ENCODE measurements around the gene CRK. TPM values are rescaled to one million over a fixed set of nuclear protein-coding genes. Genes with fewer than 3 reads are reported as not detected.

Gene CRK
- total RNA-seq, 1 experiment from 2014 or later: 57.9 TPM

GRCh38 chr17:1486802-1487695 is 31.0 kb upstream of the CRK start:
- Histone ChIP-seq H3K27ac (peak overlapping the region; percentile 45), H3K27me3 (ENCODE audit: insufficient read depth, low read depth) (no peaks in the 10 kb centered on the region), H3K79me2 (ENCODE audit: low read depth) (peaks cover 24% of the 10 kb centered on the region), H4K20me1 (ENCODE audit: insufficient read depth) (no peaks in the 10 kb centered on the region; the same call in 1 of the 2 replicates), H3K9me3 (ENCODE audit: insufficient read depth, low read depth) (no peaks in the 10 kb centered on the region), H3F3A (ENCODE audit: insufficient read depth, low read depth) (peaks cover 42% of the 10 kb centered on the region; the same call in 1 of the 2 replicates), H3K4me3 (peak overlapping the region; percentile 75; the same call in 1 of the 2 replicates), H3K4me1 (replicated peaks; ENCODE audit: insufficient read depth) (peaks cover 57% of the 10 kb centered on the region), H2AFZ (no peak overlapping the region; the same call in 1 of the 2 replicates), H3K36me3 (ENCODE audit: low read depth) (no peaks in the 10 kb centered on the region), H3K4me2 (peak overlapping the region; percentile 92), H3K9me2 (ENCODE audit: insufficient read depth) (no peaks in the 10 kb centered on the region)
- ChIA-PET POLR2A (ENCODE audit: unreplicated experiment) (interaction anchor here (0.6 kb wide), 4 partner anchors 12 to 376 kb away, joined by 4 to 11 read pairs (median 4); no protein-coding TSS in a partner anchor), CTCF (interaction anchor here (0.6 to 1.6 kb wide), 2 partner anchors 122 to 130 kb away, joined by 3 to 4 read pairs; no protein-coding TSS in a partner anchor)
- intact Hi-C loops (cut with micrococcal nuclease; ENCODE audit: unreplicated experiment): loop anchor here (5.0 kb wide), 2 partner anchors 160 to 230 kb away; partner anchors contain the start of genes RILP and SCARF1
- no peak for TF ChIP-seq EZH2 (IDR thresholded peaks at IDR 0.05; ENCODE audit: low read depth)
- no peak for TF ChIP-seq CTCF (conservative IDR thresholded peaks at IDR 0.05)
- peak; percentile 79 to 96 for DNase-seq
- BruUV-seq (replicated peaks): no TSS peak

GRCh38 chr17:1485423-1486376 is 29.7 kb upstream of the CRK start:
- Histone ChIP-seq H4K20me1 (ENCODE audit: insufficient read depth) (no peaks in the 10 kb centered on the region; the same call in 1 of the 2 replicates), H3K79me2 (ENCODE audit: low read depth) (peaks cover 20% of the 10 kb centered on the region), H3K36me3 (ENCODE audit: low read depth) (no peaks in the 10 kb centered on the region; the same call in 1 of the 2 replicates), H3K9me2 (ENCODE audit: insufficient read depth) (no peaks in the 10 kb centered on the region), H2AFZ (peak overlapping the region; percentile 89), H3K4me3 (peak overlapping the region; percentile 75), H3K27ac (peak overlapping the region; percentile 35), H3K27me3 (ENCODE audit: insufficient read depth, low read depth) (no peaks in the 10 kb centered on the region), H3F3A (ENCODE audit: insufficient read depth, low read depth) (peaks cover 45% of the 10 kb centered on the region; the same call in 1 of the 2 replicates), H3K9me3 (ENCODE audit: insufficient read depth, low read depth) (no peaks in the 10 kb centered on the region), H3K4me2 (peak overlapping the region; percentile 92), H3K4me1 (replicated peaks; ENCODE audit: insufficient read depth) (peaks cover 54% of the 10 kb centered on the region)
- intact Hi-C loops (cut with micrococcal nuclease; ENCODE audit: unreplicated experiment): loop anchor here (5.0 kb wide), 2 partner anchors 162 to 232 kb away; partner anchors contain the start of genes RILP and SCARF1
- DNase-seq: peak in 1 of 2 experiments; percentile 64
- CTCF ChIA-PET: interaction anchor here (0.6 to 0.9 kb wide), 2 partner anchors 30 to 47 kb away, joined by 3 to 5 read pairs; no protein-coding TSS in a partner anchor
- BruUV-seq (replicated peaks): TSS peak; percentile 25
- TF ChIP-seq EZH2 (IDR thresholded peaks at IDR 0.05; ENCODE audit: low read depth) (no peak), CTCF (conservative IDR thresholded peaks at IDR 0.05) (no peak)
- POLR2A ChIA-PET (ENCODE audit: unreplicated experiment): interaction anchor here (0.6 kb wide), 1 partner anchor 228 kb away, joined by 5 read pairs; no protein-coding TSS in a partner anchor
